Endothelial cell of umbilical vein (primary cell): ENCODE data around the gene ZBED4. TPM values are rescaled to one million over a fixed set of nuclear protein-coding genes. Genes with fewer than 3 reads are reported as not detected.

Source experiments
- BruUV-seq: library from RNA; stranded (reverse); fragments of 400-500 nt; replicated peaks from 2 replicates; lab custom pipeline; 2021; lab: Mats Ljungman, UMichigan
- CTCF ChIA-PET: fragments of 300-600, 350-600 bp; sonication (Branson Sonifier 250); formaldehyde crosslinking; loops from one replicate; lab custom pipeline; 2021; ENCODE audit warnings: antibody characterized with exemption, inconsistent platforms; lab: Charles Lee
- POLR2A ChIA-PET: fragments of 300-600, 350-600 bp; sonication (Branson Sonifier 250); formaldehyde crosslinking; loops from one replicate; lab custom pipeline; 2021; ENCODE audit warnings: antibody characterized with exemption, inconsistent platforms; lab: Charles Lee
- DNase-seq: peaks from one replicate; pipeline ENCODE4 v3.0.0-alpha.2; 2011; ENCODE audit warnings: low read depth, low spot score
- FAIRE-seq: peaks from 2 replicates; lab custom pipeline; 2011; peaks lifted over from hg19 to GRCh38; lab: Jason Lieb, UNC
- H2AFZ ChIP-seq: 2 replicates; pipeline ENCODE4 v1.6.0; 2012; ENCODE audit warnings: low read depth, low read length, control low read depth, inconsistent platforms
- H3K27ac ChIP-seq: 2 replicates; pipeline ENCODE4 v1.5.1; 2011; ENCODE audit warnings: low read depth, mild to moderate bottlenecking, control low read depth, low read length, moderate library complexity; ENCODE audit not compliant: insufficient read depth
- H3K27me3 ChIP-seq, 2 experiments: 2 replicates each; pipeline versions ENCODE4 v1.6.0 to v1.6.1; 2011; ENCODE audit warnings: low read length in 2 of 2, mixed read lengths in 1 of 2; ENCODE audit not compliant: control insufficient read depth in 2 of 2, insufficient read depth in 2 of 2
- H3K36me3 ChIP-seq, 2 experiments: 2 replicates in 1 of 2; 3 replicates in 1 of 2; pipeline ENCODE4 v1.5.1; 2011; ENCODE audit warnings: low read length in 2 of 2, mild to moderate bottlenecking in 1 of 2, moderate library complexity in 1 of 2; ENCODE audit not compliant: control insufficient read depth in 2 of 2, insufficient read depth in 2 of 2; ENCODE audit errors: extremely low read depth in 1 of 2
- H3K4me1 ChIP-seq: 3 replicates; pipeline ENCODE4 v1.5.1; 2011; ENCODE audit warnings: mild to moderate bottlenecking, low read length; ENCODE audit not compliant: control insufficient read depth, insufficient read depth; ENCODE audit errors: extremely low read depth
- H3K4me2 ChIP-seq: 2 replicates; pipeline ENCODE4 v1.6.1; 2011; ENCODE audit warnings: low read length, control low read depth, mixed read lengths; ENCODE audit not compliant: insufficient read depth
- H3K4me3 ChIP-seq, 3 experiments: fragments of 200-600 bp in 1 of 3; sonication (generic), shearing (Covaris generic) in 1 of 3; replicated peaks in 1 of 3; 2 replicates each; pipeline ENCODE4 v1.5.1; 2011 to 2016; ENCODE audit warnings: control low read depth in 3 of 3, low read length in 3 of 3, mild to moderate bottlenecking in 2 of 3, inconsistent platforms in 1 of 3, low read depth in 1 of 3, moderate library complexity in 1 of 3; ENCODE audit not compliant: insufficient read depth in 1 of 3
- H3K79me2 ChIP-seq: 2 replicates; pipeline ENCODE4 v1.6.0; 2012; ENCODE audit warnings: low read length, inconsistent platforms; ENCODE audit not compliant: control insufficient read depth, insufficient read depth
- H3K9ac ChIP-seq: replicated peaks from 2 replicates; pipeline ENCODE3; 2011; ENCODE audit warnings: low read length, control low read depth; ENCODE audit not compliant: insufficient read depth; ENCODE audit errors: extremely low read depth
- H3K9me1 ChIP-seq: replicated peaks from 3 replicates; pipeline ENCODE4 v1.6.0; 2011; ENCODE audit warnings: mild to moderate bottlenecking, low read length; ENCODE audit not compliant: control insufficient read depth, insufficient read depth; ENCODE audit errors: extremely low read depth
- H3K9me3 ChIP-seq: replicated peaks from 2 replicates; pipeline ENCODE4 v1.5.1; 2012; ENCODE audit warnings: low read length, inconsistent platforms; ENCODE audit not compliant: control insufficient read depth, insufficient read depth
- H4K20me1 ChIP-seq: replicated peaks from 2 replicates; pipeline ENCODE3; 2011; ENCODE audit warnings: mild to moderate bottlenecking, low read length; ENCODE audit not compliant: control insufficient read depth, insufficient read depth; ENCODE audit errors: extremely low read depth
- EZH2 ChIP-seq: IDR thresholded peaks from 2 replicates; pipeline ENCODE4 v1.6.1; 2012; ENCODE audit warnings: borderline replicate concordance, low read depth, mild to moderate bottlenecking, moderate library complexity, low read length, inconsistent platforms; ENCODE audit not compliant: severe bottlenecking
- FOS ChIP-seq: IDR thresholded peaks from 2 replicates; pipeline ENCODE4 v1.6.1; 2011; ENCODE audit warnings: mild to moderate bottlenecking, low read length, moderate library complexity, borderline replicate concordance; ENCODE audit not compliant: insufficient read depth
- GATA2 ChIP-seq: IDR thresholded peaks from 2 replicates; pipeline ENCODE4 v1.7.0; 2011; ENCODE audit warnings: low read depth, mild to moderate bottlenecking, moderate library complexity, mixed read lengths, low read length; ENCODE audit not compliant: insufficient read length, insufficient read depth
- JUN ChIP-seq: IDR thresholded peaks from 2 replicates; pipeline ENCODE4 v1.6.1; 2011; ENCODE audit warnings: borderline replicate concordance, low read depth; ENCODE audit not compliant: insufficient read length, insufficient read depth
- MYC ChIP-seq: IDR thresholded peaks from one replicate; pipeline ENCODE4 v1.6.1; 2011; ENCODE audit warnings: mild to moderate bottlenecking, low read depth, low read length
- POLR2A ChIP-seq: IDR thresholded peaks from 2 replicates; pipeline ENCODE4 v1.6.1; 2012; ENCODE audit warnings: low read depth, mild to moderate bottlenecking, control low read depth, low read length
- POLR2AphosphoS5 ChIP-seq: IDR thresholded peaks from 2 replicates; pipeline ENCODE4 v1.6.1; 2012; ENCODE audit warnings: low read depth, mild to moderate bottlenecking, control low read depth, low read length, moderate library complexity; ENCODE audit not compliant: insufficient read depth
- dilution Hi-C: fragments of 300-500 bp; cut with MboI; formaldehyde crosslinking; loops from one replicate; pipeline ENCODE4 v1.15.0; 2019; ENCODE audit warnings: low sequenced_read_pairs; ENCODE audit not compliant: extremely low pct_ligation_motif_present
- intact Hi-C: fragments of 100-400 bp; cut with micrococcal nuclease; formaldehyde crosslinking; loops from one replicate; pipeline ENCODE4 v1.10.0; 2022
- polyA plus RNA-seq, 4 experiments: library from polyadenylated mRNA; depleted of rRNA in 3 of 4; stranded (reverse) in 3 of 4; unstranded in 1 of 4; fragments of >200 nt; gene quantifications; 2 replicates each; pipeline versions ENCODE4 v1.2.1 to v1.2.3, GENCODE V29; 2011 to 2012; ENCODE audit warnings: missing spikeins in 1 of 4
- total RNA-seq: library from RNA; stranded (reverse); gene quantifications from 2 replicates; pipeline ENCODE4 v1.2.3, GENCODE V29; 2021
- TF ChIP-seq, protein P1 (sequence below): IDR thresholded peaks from 2 replicates; pipeline ENCODE4 v1.6.1; 2011; ENCODE audit not compliant: insufficient read depth, insufficient read length
- TF ChIP-seq, protein P2 (sequence below), 2 donors: IDR thresholded peaks; 1 replicate in 1 of 2; 2 replicates in 1 of 2; pipeline ENCODE4 v1.5.1; 2011; ENCODE audit warnings: low read length in 2 of 2, mild to moderate bottlenecking in 2 of 2, moderate library complexity in 2 of 2, control low read depth in 1 of 2, inconsistent platforms in 1 of 2, low read depth in 1 of 2; ENCODE audit not compliant: insufficient read depth in 1 of 2; ENCODE audit errors: extremely low read depth in 1 of 2

ZBED4 gene
- total and polyA plus RNA-seq, 2 donors (not counting 3 experiments of a cell fraction or from before 2014, with no cell fraction given), result 8.6 to 18.2 TPM

DNA sequence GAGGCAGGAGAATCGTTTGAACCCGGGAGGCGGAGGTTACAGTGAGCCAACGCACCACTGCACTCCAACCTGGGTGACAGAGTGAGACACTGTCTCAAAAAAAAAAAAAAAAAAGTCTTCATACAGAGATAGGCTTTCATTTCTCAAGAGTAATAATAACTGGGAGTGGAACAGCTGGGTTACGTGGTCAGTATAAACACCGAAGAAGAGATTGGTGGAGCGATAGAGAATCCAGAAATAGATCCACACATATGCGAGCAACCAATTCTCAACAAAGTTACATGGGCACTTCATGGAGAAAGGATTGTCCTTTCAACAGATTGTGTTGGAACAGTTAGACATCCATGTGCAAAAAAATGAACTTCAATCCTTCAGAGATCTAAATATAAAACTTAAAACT, 24.6 kb downstream of the ZBED4 start:
- Histone ChIP-seq H4K20me1 (no peaks in the 10 kb centered on the region), H3K9me1 (no peaks in the 10 kb centered on the region), H3K4me3 (no peak overlapping the region), H3K9ac (no peak overlapping the region), H3K27me3 (no peaks in the 10 kb centered on the region), H3K36me3 (no peaks in the 10 kb centered on the region), H3K4me1 (peaks cover 13% of the 10 kb centered on the region), H2AFZ (no peak overlapping the region), H3K9me3 (no peaks in the 10 kb centered on the region), H3K27ac (no peak overlapping the region), H3K4me2 (no peak overlapping the region), H3K79me2 (peaks cover 84% of the 10 kb centered on the region)
- ChIA-PET CTCF (no interaction called here), POLR2A (no interaction called here)
- TF ChIP-seq POLR2AphosphoS5 (no peak), EZH2 (no peak), POLR2A (no peak), FOS (no peak), GATA2 (no peak), JUN (no peak), MYC (no peak)
- TF ChIP-seq, protein P1, sequence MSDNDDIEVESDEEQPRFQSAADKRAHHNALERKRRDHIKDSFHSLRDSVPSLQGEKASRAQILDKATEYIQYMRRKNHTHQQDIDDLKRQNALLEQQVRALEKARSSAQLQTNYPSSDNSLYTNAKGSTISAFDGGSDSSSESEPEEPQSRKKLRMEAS, result no peak
- TF ChIP-seq, protein P2, sequence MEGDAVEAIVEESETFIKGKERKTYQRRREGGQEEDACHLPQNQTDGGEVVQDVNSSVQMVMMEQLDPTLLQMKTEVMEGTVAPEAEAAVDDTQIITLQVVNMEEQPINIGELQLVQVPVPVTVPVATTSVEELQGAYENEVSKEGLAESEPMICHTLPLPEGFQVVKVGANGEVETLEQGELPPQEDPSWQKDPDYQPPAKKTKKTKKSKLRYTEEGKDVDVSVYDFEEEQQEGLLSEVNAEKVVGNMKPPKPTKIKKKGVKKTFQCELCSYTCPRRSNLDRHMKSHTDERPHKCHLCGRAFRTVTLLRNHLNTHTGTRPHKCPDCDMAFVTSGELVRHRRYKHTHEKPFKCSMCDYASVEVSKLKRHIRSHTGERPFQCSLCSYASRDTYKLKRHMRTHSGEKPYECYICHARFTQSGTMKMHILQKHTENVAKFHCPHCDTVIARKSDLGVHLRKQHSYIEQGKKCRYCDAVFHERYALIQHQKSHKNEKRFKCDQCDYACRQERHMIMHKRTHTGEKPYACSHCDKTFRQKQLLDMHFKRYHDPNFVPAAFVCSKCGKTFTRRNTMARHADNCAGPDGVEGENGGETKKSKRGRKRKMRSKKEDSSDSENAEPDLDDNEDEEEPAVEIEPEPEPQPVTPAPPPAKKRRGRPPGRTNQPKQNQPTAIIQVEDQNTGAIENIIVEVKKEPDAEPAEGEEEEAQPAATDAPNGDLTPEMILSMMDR (IDR thresholded peaks at IDR 0.05; ENCODE audit: extremely low read depth in 1 of 2, insufficient read depth in 1 of 2, low read depth in 1 of 2, low read length in 2 of 2), result no peak
- BruUV-seq, result no TSS peak
- dilution Hi-C loops, result no loop called here
- DNase-seq (no peak), FAIRE-seq (no peak)
- intact Hi-C loops, result no loop called here
